CD4-positive, alpha-beta memory T cell (primary cell): ENCODE data around the gene ZPBP2. TPM values are rescaled to one million over a fixed set of nuclear protein-coding genes. Genes with fewer than 3 reads are reported as not detected.

Experiments
- CTCF ChIA-PET: fragments of 350-600 bp; sonication (Branson Sonifier 250); formaldehyde crosslinking; loops from one replicate; lab custom pipeline; 2021; ENCODE audit warnings: inconsistent platforms; ENCODE audit not compliant: partially characterized antibody; lab: Charles Lee
- POLR2A ChIA-PET: fragments of 350-600 bp; sonication (Branson Sonifier 250); formaldehyde crosslinking; loops from one replicate; lab custom pipeline; 2021; ENCODE audit not compliant: partially characterized antibody; lab: Charles Lee
- DNase-seq, 5 donors: peaks; one replicate each; pipeline versions ENCODE4 v3.0.0 to v3.0.0-alpha.2; 2020 to 2022; ENCODE audit warnings: mixed read lengths in 1 of 5
- H3K27ac ChIP-seq: one replicate; pipeline ENCODE4 v1.7.0; 2013; ENCODE audit warnings: low read depth, low read length
- H3K27me3 ChIP-seq: 2 replicates; pipeline ENCODE4 v1.7.0; 2013; ENCODE audit warnings: mild to moderate bottlenecking, low read length, moderate library complexity; ENCODE audit not compliant: insufficient read depth
- H3K36me3 ChIP-seq: 2 replicates; pipeline ENCODE4 v1.7.0; 2013; ENCODE audit warnings: mild to moderate bottlenecking, low read length, moderate library complexity; ENCODE audit not compliant: insufficient read depth
- H3K4me1 ChIP-seq: 2 replicates; pipeline ENCODE4 v1.7.0; 2013; ENCODE audit warnings: mild to moderate bottlenecking, low read length, moderate library complexity; ENCODE audit not compliant: insufficient read depth
- H3K4me3 ChIP-seq, 2 donors: one replicate each; pipeline ENCODE4 v1.7.0; 2013; ENCODE audit warnings: low read length in 2 of 2, mild to moderate bottlenecking in 1 of 2
- H3K9me3 ChIP-seq, 2 donors: one replicate each; pipeline ENCODE4 v1.7.0; 2013; ENCODE audit warnings: low read length in 2 of 2, control low read depth in 1 of 2; ENCODE audit not compliant: control insufficient read depth in 1 of 2
- H3K27ac Mint-ChIP-seq, 7 donors: one replicate each; pipeline ENCODE4 v1.8.0; 2020 to 2021; ENCODE audit warnings: mixed read lengths in 7 of 7, mild to moderate bottlenecking in 6 of 7, inconsistent platforms in 3 of 7, moderate library complexity in 3 of 7
- H3K27me3 Mint-ChIP-seq, 2 donors: one replicate each; pipeline ENCODE4 v1.8.0; 2020 to 2021; ENCODE audit warnings: mixed read lengths in 2 of 2
- H3K36me3 Mint-ChIP-seq, 2 donors: one replicate each; pipeline ENCODE4 v1.8.0; 2020 to 2021; ENCODE audit warnings: mixed read lengths in 2 of 2, inconsistent platforms in 1 of 2, mild to moderate bottlenecking in 1 of 2
- H3K4me1 Mint-ChIP-seq, 4 donors: one replicate each; pipeline ENCODE4 v1.8.0; 2020 to 2021; ENCODE audit warnings: mixed read lengths in 4 of 4, mild to moderate bottlenecking in 1 of 4
- H3K4me3 Mint-ChIP-seq, 8 donors: one replicate each; pipeline ENCODE4 v1.8.0; 2020 to 2021; ENCODE audit warnings: mixed read lengths in 8 of 8, mild to moderate bottlenecking in 7 of 8, moderate library complexity in 6 of 8, inconsistent platforms in 3 of 8
- H3K9me3 Mint-ChIP-seq, 8 donors: one replicate each; pipeline ENCODE4 v1.8.0; 2020 to 2021; ENCODE audit warnings: mixed read lengths in 8 of 8, mild to moderate bottlenecking in 5 of 8, inconsistent platforms in 3 of 8, moderate library complexity in 1 of 8
- intact Hi-C: fragments of 100-400 bp; cut with micrococcal nuclease; formaldehyde crosslinking; loops from one replicate; pipeline ENCODE4 v1.15.1; 2023
- polyA plus RNA-seq, 2 donors: library from polyadenylated mRNA; unstranded; fragments of 300-500 nt; fragmentation: Illumina TruSeq; gene quantifications; one replicate each; pipeline ENCODE4 v1.2.3, GENCODE V29; 2021
- total RNA-seq, 2 experiments: library from RNA; stranded (reverse); gene quantifications; one replicate each; pipeline ENCODE4 v1.2.3, GENCODE V29; 2021

Gene ZPBP2
- total and polyA plus RNA-seq, 4 experiments from 2014 or later, result 0.25 to 1.2 (median 0.35) TPM; not detected in 1

DNA sequence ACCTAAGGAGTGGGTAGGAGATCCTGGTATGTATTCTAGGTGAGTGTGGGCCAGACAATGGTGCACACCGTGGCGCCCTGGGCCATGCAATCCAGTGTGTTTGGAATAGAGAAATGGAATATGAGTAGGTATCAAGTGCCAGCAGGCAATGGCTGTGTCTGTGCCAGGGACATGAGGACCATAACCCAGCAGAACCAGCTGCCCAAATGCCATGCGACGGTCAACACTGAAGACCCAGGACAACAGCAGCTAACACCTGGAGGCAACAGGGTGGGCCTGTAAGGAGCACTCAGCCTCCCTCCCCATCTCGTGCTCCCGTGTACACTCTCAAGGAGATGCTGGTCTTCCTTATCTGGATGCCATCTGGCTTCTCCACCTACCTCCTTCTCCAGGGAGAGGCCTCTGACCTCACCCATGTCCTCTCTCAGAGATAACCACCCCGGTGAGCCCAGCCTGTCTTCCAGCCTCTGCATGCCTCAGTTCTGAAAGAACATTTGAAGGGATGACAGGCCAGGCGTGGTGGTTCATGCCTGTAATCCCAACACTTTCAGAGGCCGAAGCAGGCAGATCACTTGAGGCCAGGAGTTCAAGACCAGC is 51.2 kb downstream of the ZPBP2 start:
- peaks cover 62% of the 10 kb centered on the region for H3K4me1 ChIP-seq
- DNase-seq, result no peak
- no peaks in the 10 kb centered on the region for H3K27me3 ChIP-seq
- H3K4me3 Mint-ChIP-seq, result peak overlapping the region in 4 of 8 donors; percentile 35 to 70 (median 44)
- H3K27ac Mint-ChIP-seq, result peak overlapping the region in 3 of 7 donors; percentile 29 to 83 (median 79)
- no peak overlapping the region for H3K27ac ChIP-seq
- H3K4me3 ChIP-seq, result no peak overlapping the region
- intact Hi-C loops, result no loop called here
- no peaks in the 10 kb centered on the region for H3K9me3 Mint-ChIP-seq
- H3K36me3 Mint-ChIP-seq, result peaks cover 49 to 59% of the 10 kb centered on the region in 2 donors
- no peaks in the 10 kb centered on the region for H3K27me3 Mint-ChIP-seq
- peaks cover 24 to 67% (median 55%) of the 10 kb centered on the region in 4 donors for H3K4me1 Mint-ChIP-seq
- peaks cover 45% of the 10 kb centered on the region for H3K36me3 ChIP-seq
- ChIA-PET CTCF (no interaction called here), POLR2A (interaction anchor here (1.3 to 2.7 kb wide), 2 partner anchors 8 to 43 kb away, joined by 3 to 13 read pairs; partner anchors contain the start of genes LRRC3C and ORMDL3)
- H3K9me3 ChIP-seq, result no peaks in the 10 kb centered on the region

DNA sequence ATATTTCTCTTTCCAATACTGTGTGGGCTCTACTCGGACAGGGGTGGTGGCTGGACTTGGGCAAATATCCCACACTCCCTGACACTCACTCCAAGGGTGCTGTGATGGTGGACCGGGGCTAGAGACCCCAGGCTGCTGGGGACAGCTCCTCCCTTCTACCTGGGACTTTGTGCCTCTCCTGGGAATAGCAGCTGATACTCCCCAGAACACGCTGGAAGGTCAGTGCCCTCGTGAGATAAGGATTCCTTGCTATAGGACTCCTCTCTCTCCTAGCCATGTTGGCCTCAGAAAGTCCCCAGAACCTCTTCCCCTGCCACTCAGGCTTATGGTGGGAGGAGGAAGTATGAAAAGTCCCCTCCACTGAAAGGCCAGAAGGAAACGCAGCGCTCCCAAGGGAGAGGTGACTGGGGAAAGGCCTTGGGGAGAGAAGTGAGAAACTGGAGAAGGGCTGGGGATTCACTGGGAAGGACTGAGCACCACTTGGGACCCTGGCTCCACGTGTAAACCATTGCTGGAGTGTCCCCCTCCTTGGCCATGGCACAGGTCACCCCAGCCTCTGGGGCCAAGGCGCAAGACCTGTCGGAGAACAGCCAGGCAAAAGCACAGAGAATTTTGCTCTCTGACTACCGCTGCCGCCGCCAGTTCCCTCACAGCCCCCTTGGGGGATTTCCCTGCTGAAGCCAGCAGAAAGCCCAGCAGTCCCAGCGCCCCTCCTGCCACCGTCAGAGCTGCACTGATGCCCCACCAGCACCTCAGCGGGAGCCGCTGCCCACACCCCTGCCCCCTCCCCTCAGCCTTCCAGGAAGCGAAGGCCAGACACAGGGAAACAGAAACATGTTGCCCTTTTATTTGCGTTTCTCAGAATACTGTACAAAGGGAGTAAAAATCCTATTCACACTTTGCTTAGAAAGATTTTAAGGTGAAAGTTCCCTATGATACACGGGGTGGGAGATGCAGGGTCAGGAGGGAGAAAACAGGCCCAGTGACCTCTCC is 52.5 kb downstream of the ZPBP2 start:
- Mint-ChIP-seq H3K27ac (peak overlapping the region; percentile 72 to 90 (median 82)), H3K36me3 (peaks cover 46 to 57% of the 10 kb centered on the region in 2 donors), H3K4me3 (peak overlapping the region in 5 of 8 donors; percentile 22 to 68 (median 57)), H3K9me3 (no peaks in the 10 kb centered on the region), H3K4me1 (peaks cover 33 to 80% (median 69%) of the 10 kb centered on the region in 4 donors), H3K27me3 (no peaks in the 10 kb centered on the region)
- intact Hi-C loops, result no loop called here
- H3K27me3 ChIP-seq, result no peaks in the 10 kb centered on the region
- H3K4me3 ChIP-seq, result no peak overlapping the region
- H3K27ac ChIP-seq, result peak overlapping the region; percentile 32
- peaks cover 76% of the 10 kb centered on the region for H3K4me1 ChIP-seq
- CTCF ChIA-PET, result interaction anchor here (0.6 kb wide), 1 partner anchor 320 kb away, joined by 3 read pairs; no protein-coding TSS in a partner anchor
- POLR2A ChIA-PET, result no interaction called here
- H3K36me3 ChIP-seq, result peaks cover 46% of the 10 kb centered on the region
- peak in 3 of 5 donors; percentile 17 to 58 (median 32) for DNase-seq
- no peaks in the 10 kb centered on the region for H3K9me3 ChIP-seq

DNA sequence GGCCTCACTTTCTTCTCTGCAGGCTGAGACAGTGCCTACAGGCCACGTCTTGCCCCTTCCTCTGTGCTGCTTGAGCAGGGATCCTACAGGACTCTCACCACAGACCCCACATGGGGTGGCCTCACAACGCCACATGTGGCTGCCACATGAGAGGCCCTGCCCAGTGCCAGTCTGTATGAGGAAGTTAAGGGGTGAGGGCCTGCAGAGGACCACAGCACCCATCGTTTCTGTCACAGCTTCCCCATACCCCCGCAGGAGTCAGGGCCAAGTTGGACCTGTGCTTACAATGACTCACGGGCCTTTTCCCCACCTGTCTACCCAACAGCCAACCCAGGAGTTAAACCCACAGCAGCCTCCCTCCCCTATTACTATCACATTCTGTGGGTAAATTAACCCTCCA is 53.3 kb downstream of the ZPBP2 start:
- H3K4me1 Mint-ChIP-seq, result peaks cover 37 to 88% (median 74%) of the 10 kb centered on the region in 4 donors
- intact Hi-C loops, result no loop called here
- no peaks in the 10 kb centered on the region for H3K27me3 Mint-ChIP-seq
- no peaks in the 10 kb centered on the region for H3K9me3 ChIP-seq
- ChIA-PET POLR2A (interaction anchor here (1.5 kb wide), 1 partner anchor 49 kb away, joined by 3 read pairs; no protein-coding TSS in a partner anchor), CTCF (interaction anchor here (1.5 kb wide), 1 partner anchor 59 kb away, joined by 7 read pairs; the partner anchor contains the start of gene PSMD3)
- peaks cover 0 to 2% (median 0%) of the 10 kb centered on the region in 8 donors for H3K9me3 Mint-ChIP-seq
- peak overlapping the region; percentile 72 to 90 (median 82) for H3K27ac Mint-ChIP-seq
- no peak overlapping the region for H3K4me3 ChIP-seq
- H3K27me3 ChIP-seq, result no peaks in the 10 kb centered on the region
- peak overlapping the region; percentile 32 for H3K27ac ChIP-seq
- peak overlapping the region in 4 of 8 donors; percentile 22 to 68 (median 50) for H3K4me3 Mint-ChIP-seq
- peaks cover 42 to 57% of the 10 kb centered on the region in 2 donors for H3K36me3 Mint-ChIP-seq
- DNase-seq, result no peak
- peaks cover 46% of the 10 kb centered on the region for H3K36me3 ChIP-seq
- peaks cover 84% of the 10 kb centered on the region for H3K4me1 ChIP-seq

DNA sequence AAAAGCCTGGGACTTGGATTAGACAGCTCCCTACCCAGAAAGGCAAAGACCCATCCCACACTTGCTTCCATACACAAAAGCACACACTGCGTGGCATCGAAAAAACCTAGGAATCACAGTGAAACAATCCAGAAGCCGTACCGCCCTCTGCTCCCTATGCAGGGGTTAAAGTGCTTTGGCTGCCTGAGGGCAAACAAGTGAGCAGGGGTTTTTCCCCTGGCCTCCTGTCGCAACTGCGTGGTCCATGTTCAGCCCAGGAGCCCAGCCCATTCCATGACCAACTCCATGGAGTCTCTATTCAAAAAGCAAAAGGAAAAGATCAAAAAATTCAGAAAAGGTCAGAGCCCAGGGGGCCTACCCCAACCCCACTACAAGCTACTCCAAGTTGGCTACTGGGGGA is 54.0 kb downstream of the ZPBP2 start:
- peak overlapping the region in 4 of 8 donors; percentile 21 to 68 (median 56) for H3K4me3 Mint-ChIP-seq
- CTCF ChIA-PET, result interaction anchor here (0.8 to 1.5 kb wide), 3 partner anchors 24 to 191 kb away, joined by 3 to 7 read pairs (median 3); partner anchors contain the start of gene PSMD3
- POLR2A ChIA-PET, result interaction anchor here (1.0 to 1.5 kb wide), 2 partner anchors 49 to 57 kb away, joined by 3 read pairs; no protein-coding TSS in a partner anchor
- Histone ChIP-seq H3K4me3 (no peak overlapping the region), H3K27ac (peak overlapping the region; percentile 32), H3K27me3 (no peaks in the 10 kb centered on the region), H3K9me3 (no peaks in the 10 kb centered on the region), H3K4me1 (peaks cover 84% of the 10 kb centered on the region), H3K36me3 (peaks cover 46% of the 10 kb centered on the region)
- intact Hi-C loops, result no loop called here
- H3K4me1 Mint-ChIP-seq, result peaks cover 36 to 90% (median 72%) of the 10 kb centered on the region in 4 donors
- H3K9me3 Mint-ChIP-seq, result peaks cover 0 to 2% (median 0%) of the 10 kb centered on the region in 8 donors
- no peaks in the 10 kb centered on the region for H3K27me3 Mint-ChIP-seq
- H3K36me3 Mint-ChIP-seq, result peaks cover 36 to 59% of the 10 kb centered on the region in 2 donors
- no peak for DNase-seq
- H3K27ac Mint-ChIP-seq, result peak overlapping the region in 5 of 7 donors; percentile 72 to 87 (median 79)

DNA sequence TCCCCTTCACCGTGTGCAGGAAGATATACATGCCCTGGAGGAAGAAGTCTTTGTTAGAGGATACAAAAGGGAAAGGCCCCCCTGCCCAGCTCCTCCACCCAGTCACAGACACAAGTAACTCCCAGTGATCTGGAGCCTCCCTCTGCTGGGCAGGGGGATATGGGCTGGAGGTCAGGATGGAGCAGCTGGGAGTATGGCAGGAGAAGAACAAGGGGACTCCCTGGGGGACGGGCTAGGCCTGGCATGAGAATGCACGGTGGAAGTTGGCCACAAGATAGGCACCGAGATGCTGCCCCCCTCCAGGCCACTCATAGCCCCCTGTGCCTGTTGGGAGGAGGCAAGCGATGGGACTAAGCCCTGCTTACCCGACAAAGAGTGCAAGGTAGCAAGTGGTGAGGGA is 55.2 kb downstream of the ZPBP2 start:
- intact Hi-C loops, result no loop called here
- peaks cover 29 to 54% of the 10 kb centered on the region in 2 donors for H3K36me3 Mint-ChIP-seq
- ChIA-PET CTCF (no interaction called here), POLR2A (interaction anchor here (1.0 to 1.4 kb wide), 3 partner anchors 57 to 74 kb away, joined by 3 read pairs; partner anchors contain the start of gene PSMD3)
- Histone ChIP-seq H3K4me3 (no peak overlapping the region), H3K27me3 (no peaks in the 10 kb centered on the region), H3K36me3 (peaks cover 46% of the 10 kb centered on the region), H3K9me3 (no peaks in the 10 kb centered on the region), H3K4me1 (peaks cover 84% of the 10 kb centered on the region), H3K27ac (peak overlapping the region; percentile 15)
- no peak for DNase-seq
- peaks cover 32 to 87% (median 71%) of the 10 kb centered on the region in 4 donors for H3K4me1 Mint-ChIP-seq
- peak overlapping the region in 5 of 7 donors; percentile 17 to 79 (median 22) for H3K27ac Mint-ChIP-seq
- H3K27me3 Mint-ChIP-seq, result no peaks in the 10 kb centered on the region
- peaks cover 0 to 2% (median 0%) of the 10 kb centered on the region in 8 donors for H3K9me3 Mint-ChIP-seq
- peak overlapping the region in 3 of 8 donors; percentile 15 to 48 (median 34) for H3K4me3 Mint-ChIP-seq

DNA sequence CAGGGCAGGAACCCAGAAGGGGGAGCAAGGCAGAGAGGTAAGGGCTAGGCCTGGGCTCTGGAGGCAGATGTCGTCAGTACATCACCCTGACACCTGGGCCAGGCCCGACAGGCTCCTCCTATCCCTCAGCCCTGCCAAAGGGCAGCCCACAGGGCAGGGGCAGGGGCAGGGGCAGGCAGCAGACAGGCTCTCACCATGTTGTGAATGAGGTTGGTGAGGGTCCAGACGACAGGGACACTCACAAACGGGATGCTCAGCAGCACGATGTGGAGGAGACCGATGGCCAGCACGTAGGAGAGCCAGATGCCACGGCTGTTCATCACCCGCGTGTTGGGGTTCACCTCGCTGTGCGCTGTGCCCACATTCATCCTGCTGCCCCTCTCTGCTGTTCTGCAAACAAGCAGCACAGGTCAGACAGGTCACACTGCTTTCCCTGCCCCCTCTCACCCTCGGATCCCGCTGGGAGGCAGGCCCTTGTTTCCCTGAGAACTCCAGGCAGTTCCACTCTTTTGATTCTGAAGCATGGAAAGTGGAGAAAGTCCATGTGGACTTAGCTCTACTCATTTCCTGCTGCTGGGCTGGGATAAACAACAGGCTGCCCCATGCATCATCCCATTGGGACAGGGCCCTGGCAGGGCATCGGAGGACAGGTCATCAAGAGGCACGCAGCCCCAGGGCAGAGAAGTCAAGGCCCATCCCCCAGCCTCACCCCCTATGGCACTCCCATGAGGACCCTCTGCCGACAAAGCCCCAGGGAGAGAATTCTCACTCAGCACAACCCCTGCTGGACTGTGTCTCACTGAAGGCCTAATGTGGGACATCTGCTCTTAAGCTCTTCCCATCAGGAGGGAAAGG is 56.1 kb downstream of the ZPBP2 start:
- ChIA-PET POLR2A (no interaction called here), CTCF (no interaction called here)
- no peaks in the 10 kb centered on the region for H3K9me3 ChIP-seq
- no peaks in the 10 kb centered on the region for H3K27me3 ChIP-seq
- Mint-ChIP-seq H3K36me3 (peaks cover 24 to 49% of the 10 kb centered on the region in 2 donors), H3K4me1 (peaks cover 27 to 82% (median 64%) of the 10 kb centered on the region in 4 donors), H3K9me3 (peaks cover 0 to 2% (median 0%) of the 10 kb centered on the region in 8 donors), H3K4me3 (peak overlapping the region in 7 of 8 donors; percentile 76 to 99 (median 94)), H3K27me3 (no peaks in the 10 kb centered on the region), H3K27ac (peak overlapping the region in 6 of 7 donors; percentile 95 to 98 (median 96))
- H3K36me3 ChIP-seq, result peaks cover 45% of the 10 kb centered on the region
- no peak overlapping the region for H3K4me3 ChIP-seq
- intact Hi-C loops, result no loop called here
- no peak for DNase-seq
- H3K4me1 ChIP-seq, result peaks cover 78% of the 10 kb centered on the region
- peak overlapping the region; percentile 82 for H3K27ac ChIP-seq
